Measurements from ENCODE around the gene ESRRB. TPM values are rescaled to one million over a fixed set of nuclear protein-coding genes. Genes with fewer than 3 reads are reported as not detected.

ESRRB gene
- polyA plus RNA-seq, 1 of the 3 experiments (the other 2 are of a cell fraction): 0.05 TPM

GRCh38 chr14:76394569-76394968 is 18.6 kb downstream of the ESRRB start (continued):
- TF ChIP-seq GATA2 (CRISPR knock-in tag; IDR thresholded peaks at IDR 0.05) (no peak), FOXM1 (IDR thresholded peaks at IDR 0.05; ENCODE audit: low read depth) (no peak)

GRCh38 chr14:76395161-76395560 is 19.2 kb downstream of the ESRRB start:
- no peaks in the 10 kb centered on the region; the same call in 1 of the 2 replicates for H3K27me3 ChIP-seq (ENCODE audit: insufficient read depth)
- DNase-seq: no peak
- no peaks in the 10 kb centered on the region for H3K4me1 ChIP-seq (ENCODE audit: control insufficient read depth in 1 of 2, insufficient read depth in 2 of 2, low read depth in 1 of 2, low read length in 1 of 2)
- no peak for TF ChIP-seq SIN3A (IDR thresholded peaks at IDR 0.05; ENCODE audit: borderline replicate concordance, low read depth, low read length)
- TF ChIP-seq, protein P1, sequence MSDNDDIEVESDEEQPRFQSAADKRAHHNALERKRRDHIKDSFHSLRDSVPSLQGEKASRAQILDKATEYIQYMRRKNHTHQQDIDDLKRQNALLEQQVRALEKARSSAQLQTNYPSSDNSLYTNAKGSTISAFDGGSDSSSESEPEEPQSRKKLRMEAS (IDR thresholded peaks at IDR 0.05; ENCODE audit: low read depth): no peak
- TF ChIP-seq, protein P2, sequence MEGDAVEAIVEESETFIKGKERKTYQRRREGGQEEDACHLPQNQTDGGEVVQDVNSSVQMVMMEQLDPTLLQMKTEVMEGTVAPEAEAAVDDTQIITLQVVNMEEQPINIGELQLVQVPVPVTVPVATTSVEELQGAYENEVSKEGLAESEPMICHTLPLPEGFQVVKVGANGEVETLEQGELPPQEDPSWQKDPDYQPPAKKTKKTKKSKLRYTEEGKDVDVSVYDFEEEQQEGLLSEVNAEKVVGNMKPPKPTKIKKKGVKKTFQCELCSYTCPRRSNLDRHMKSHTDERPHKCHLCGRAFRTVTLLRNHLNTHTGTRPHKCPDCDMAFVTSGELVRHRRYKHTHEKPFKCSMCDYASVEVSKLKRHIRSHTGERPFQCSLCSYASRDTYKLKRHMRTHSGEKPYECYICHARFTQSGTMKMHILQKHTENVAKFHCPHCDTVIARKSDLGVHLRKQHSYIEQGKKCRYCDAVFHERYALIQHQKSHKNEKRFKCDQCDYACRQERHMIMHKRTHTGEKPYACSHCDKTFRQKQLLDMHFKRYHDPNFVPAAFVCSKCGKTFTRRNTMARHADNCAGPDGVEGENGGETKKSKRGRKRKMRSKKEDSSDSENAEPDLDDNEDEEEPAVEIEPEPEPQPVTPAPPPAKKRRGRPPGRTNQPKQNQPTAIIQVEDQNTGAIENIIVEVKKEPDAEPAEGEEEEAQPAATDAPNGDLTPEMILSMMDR (IDR thresholded peaks at IDR 0.05): no peak
- no peak for TF ChIP-seq MEF2A (IDR thresholded peaks at IDR 0.05; ENCODE audit: borderline replicate concordance, low read depth)
- TF ChIP-seq RXRA (IDR thresholded peaks at IDR 0.05; ENCODE audit: borderline replicate concordance, low read depth): no peak
- TF ChIP-seq TCF12 (IDR thresholded peaks at IDR 0.05): no peak
- no peak for TF ChIP-seq USF2 (IDR thresholded peaks at IDR 0.05; ENCODE audit: borderline replicate concordance, low read depth, low read length)
- TF ChIP-seq NFIC (IDR thresholded peaks at IDR 0.05; ENCODE audit: borderline replicate concordance): no peak
- TF ChIP-seq EP300 (IDR thresholded peaks at IDR 0.05; ENCODE audit: borderline replicate concordance in 1 of 2, low read depth in 1 of 2, low read length in 1 of 2): no peak
- TF ChIP-seq TAF1 (IDR thresholded peaks at IDR 0.05; ENCODE audit: borderline replicate concordance, low read depth, low read length): no peak
- TF ChIP-seq, protein P3, sequence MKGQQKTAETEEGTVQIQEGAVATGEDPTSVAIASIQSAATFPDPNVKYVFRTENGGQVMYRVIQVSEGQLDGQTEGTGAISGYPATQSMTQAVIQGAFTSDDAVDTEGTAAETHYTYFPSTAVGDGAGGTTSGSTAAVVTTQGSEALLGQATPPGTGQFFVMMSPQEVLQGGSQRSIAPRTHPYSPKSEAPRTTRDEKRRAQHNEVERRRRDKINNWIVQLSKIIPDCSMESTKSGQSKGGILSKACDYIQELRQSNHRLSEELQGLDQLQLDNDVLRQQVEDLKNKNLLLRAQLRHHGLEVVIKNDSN (IDR thresholded peaks at IDR 0.05; ENCODE audit: borderline replicate concordance, low read depth): no peak
- no peak for TF ChIP-seq JUND (IDR thresholded peaks at IDR 0.05)
- no peak for TF ChIP-seq ELF1 (IDR thresholded peaks at IDR 0.05)
- TF ChIP-seq GATA2 (CRISPR knock-in tag; IDR thresholded peaks at IDR 0.05): no peak
- no peak for TF ChIP-seq ZBTB33 (IDR thresholded peaks at IDR 0.05; ENCODE audit: borderline replicate concordance, low read depth)
- no peak for TF ChIP-seq RAD21 (IDR thresholded peaks at IDR 0.05; ENCODE audit: low read length)
- H2AFZ ChIP-seq (ENCODE audit: low read depth): no peak overlapping the region
- no peaks in the 10 kb centered on the region for H3K9me2 ChIP-seq
- H3K9ac ChIP-seq: no peak overlapping the region
- ChIA-PET CTCF (interaction anchor here (0.6 to 1.9 kb wide), 9 partner anchors 8 to 686 kb away, joined by 3 to 13 read pairs (median 3); partner anchors contain the start of gene IFT43), POLR2A (no interaction called here)
- H3K27ac ChIP-seq (ENCODE audit: low read depth in 2 of 2, low read length in 1 of 2): no peak overlapping the region
- no peak overlapping the region for H3K4me2 ChIP-seq
- no peaks in the 10 kb centered on the region for H3F3A ChIP-seq (replicated peaks; ENCODE audit: insufficient read depth)
- H4K20me1 ChIP-seq (ENCODE audit: insufficient read depth): no peaks in the 10 kb centered on the region
- no peaks in the 10 kb centered on the region for H3K79me2 ChIP-seq (ENCODE audit: insufficient read depth)
- no peak overlapping the region for H3K4me3 ChIP-seq (ENCODE audit: low read depth in 2 of 2, low read length in 1 of 2)
- H3K36me3 ChIP-seq (replicated peaks in 1 of 2; ENCODE audit: control insufficient read depth in 1 of 2, insufficient read depth in 2 of 2, low read length in 1 of 2): no peaks in the 10 kb centered on the region
- H3K9me3 ChIP-seq: no peaks in the 10 kb centered on the region
- 58% methylated on average over 3 of the region's 8 CpGs for WGBS (ENCODE audit: low lambda C conversion rate)
